ENCODE measurements around the gene KCNJ15.

DNA sequence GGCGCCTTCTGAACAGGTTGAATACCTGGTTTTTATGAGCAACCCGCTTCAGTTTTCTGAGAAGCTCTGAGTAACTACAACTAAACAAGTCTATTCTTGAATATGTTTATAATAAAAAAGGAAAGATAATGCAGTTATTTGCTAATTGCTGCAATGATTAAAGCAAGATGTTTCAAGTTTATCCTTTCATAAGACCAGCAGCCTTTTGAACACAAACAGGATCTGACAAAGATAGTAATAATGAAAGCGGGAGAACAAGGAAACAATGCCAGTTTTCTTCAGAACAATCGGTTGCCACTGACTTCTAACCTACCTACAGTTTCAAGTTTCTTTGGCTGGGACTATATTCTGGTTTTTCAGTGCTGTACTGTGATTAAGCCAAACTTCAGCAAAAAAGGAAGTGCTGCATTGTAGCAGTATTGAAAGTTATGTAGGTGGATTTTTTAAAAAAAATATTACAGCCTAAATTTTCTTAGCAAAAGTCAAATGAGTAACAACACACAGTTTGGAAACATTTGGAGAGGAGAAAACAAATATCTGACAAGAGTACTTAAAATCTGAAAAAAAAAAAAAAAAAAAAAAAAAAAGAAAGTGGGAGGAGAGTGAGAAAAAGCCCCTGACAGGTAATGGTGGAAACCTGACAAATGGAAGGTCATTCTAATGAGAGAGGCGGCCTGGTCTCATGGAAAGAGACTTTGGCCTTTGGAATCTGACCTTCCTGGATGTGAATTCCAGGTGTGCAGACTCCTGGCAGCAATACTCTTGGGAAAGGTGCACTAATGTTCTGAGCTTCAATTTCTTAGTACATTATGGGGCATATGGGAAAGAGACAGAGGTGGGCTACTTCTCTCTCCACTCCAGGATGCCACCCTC lies 11.4 kb downstream of the KCNJ15 start:
- TF ChIP-seq TCF4 (CRISPR knock-in tag; IDR thresholded peaks at IDR 0.05; ENCODE audit: borderline replicate concordance), result no peak
- TF ChIP-seq ZFP30 (CRISPR knock-in tag; IDR thresholded peaks at IDR 0.05), result no peak
- TF ChIP-seq, protein P1, sequence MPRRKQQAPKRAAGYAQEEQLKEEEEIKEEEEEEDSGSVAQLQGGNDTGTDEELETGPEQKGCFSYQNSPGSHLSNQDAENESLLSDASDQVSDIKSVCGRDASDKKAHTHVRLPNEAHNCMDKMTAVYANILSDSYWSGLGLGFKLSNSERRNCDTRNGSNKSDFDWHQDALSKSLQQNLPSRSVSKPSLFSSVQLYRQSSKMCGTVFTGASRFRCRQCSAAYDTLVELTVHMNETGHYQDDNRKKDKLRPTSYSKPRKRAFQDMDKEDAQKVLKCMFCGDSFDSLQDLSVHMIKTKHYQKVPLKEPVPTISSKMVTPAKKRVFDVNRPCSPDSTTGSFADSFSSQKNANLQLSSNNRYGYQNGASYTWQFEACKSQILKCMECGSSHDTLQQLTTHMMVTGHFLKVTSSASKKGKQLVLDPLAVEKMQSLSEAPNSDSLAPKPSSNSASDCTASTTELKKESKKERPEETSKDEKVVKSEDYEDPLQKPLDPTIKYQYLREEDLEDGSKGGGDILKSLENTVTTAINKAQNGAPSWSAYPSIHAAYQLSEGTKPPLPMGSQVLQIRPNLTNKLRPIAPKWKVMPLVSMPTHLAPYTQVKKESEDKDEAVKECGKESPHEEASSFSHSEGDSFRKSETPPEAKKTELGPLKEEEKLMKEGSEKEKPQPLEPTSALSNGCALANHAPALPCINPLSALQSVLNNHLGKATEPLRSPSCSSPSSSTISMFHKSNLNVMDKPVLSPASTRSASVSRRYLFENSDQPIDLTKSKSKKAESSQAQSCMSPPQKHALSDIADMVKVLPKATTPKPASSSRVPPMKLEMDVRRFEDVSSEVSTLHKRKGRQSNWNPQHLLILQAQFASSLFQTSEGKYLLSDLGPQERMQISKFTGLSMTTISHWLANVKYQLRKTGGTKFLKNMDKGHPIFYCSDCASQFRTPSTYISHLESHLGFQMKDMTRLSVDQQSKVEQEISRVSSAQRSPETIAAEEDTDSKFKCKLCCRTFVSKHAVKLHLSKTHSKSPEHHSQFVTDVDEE (CRISPR knock-in tag; IDR thresholded peaks at IDR 0.05), result no peak
- TF ChIP-seq ZNF8 (CRISPR knock-in tag; IDR thresholded peaks at IDR 0.05), result no peak
- no peak for TF ChIP-seq SNAI2 (CRISPR knock-in tag; IDR thresholded peaks at IDR 0.05)
- TF ChIP-seq, protein P2, sequence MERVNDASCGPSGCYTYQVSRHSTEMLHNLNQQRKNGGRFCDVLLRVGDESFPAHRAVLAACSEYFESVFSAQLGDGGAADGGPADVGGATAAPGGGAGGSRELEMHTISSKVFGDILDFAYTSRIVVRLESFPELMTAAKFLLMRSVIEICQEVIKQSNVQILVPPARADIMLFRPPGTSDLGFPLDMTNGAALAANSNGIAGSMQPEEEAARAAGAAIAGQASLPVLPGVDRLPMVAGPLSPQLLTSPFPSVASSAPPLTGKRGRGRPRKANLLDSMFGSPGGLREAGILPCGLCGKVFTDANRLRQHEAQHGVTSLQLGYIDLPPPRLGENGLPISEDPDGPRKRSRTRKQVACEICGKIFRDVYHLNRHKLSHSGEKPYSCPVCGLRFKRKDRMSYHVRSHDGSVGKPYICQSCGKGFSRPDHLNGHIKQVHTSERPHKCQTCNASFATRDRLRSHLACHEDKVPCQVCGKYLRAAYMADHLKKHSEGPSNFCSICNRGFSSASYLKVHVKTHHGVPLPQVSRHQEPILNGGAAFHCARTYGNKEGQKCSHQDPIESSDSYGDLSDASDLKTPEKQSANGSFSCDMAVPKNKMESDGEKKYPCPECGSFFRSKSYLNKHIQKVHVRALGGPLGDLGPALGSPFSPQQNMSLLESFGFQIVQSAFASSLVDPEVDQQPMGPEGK (CRISPR knock-in tag; IDR thresholded peaks at IDR 0.05; ENCODE audit: borderline replicate concordance), result no peak
- no peak for TF ChIP-seq ARNTL (CRISPR knock-in tag; IDR thresholded peaks at IDR 0.05; ENCODE audit: borderline replicate concordance, low read depth)
- no peak for TF ChIP-seq ESRRG (CRISPR knock-in tag; IDR thresholded peaks at IDR 0.05)
- TF ChIP-seq GLIS3 (CRISPR knock-in tag; IDR thresholded peaks at IDR 0.05), result no peak
- TF ChIP-seq ZFP3 (CRISPR knock-in tag; IDR thresholded peaks at IDR 0.05), result no peak
- TF ChIP-seq CSDC2 (CRISPR knock-in tag; IDR thresholded peaks at IDR 0.05), result no peak
- TF ChIP-seq RARB (CRISPR knock-in tag; IDR thresholded peaks at IDR 0.05), result no peak

All from SK-N-SH treated with all-trans-retinoic acid at 6 μM for 48 hours (cell line).